MCF 10A (cell line): ENCODE results near the gene ANAPC4. TPM values are rescaled to one million over a fixed set of nuclear protein-coding genes. Genes with fewer than 3 reads are reported as not detected.
"Not testable (repeated sequence)": the region's sequence is repeated elsewhere in the genome, so short reads cannot be mapped to it uniquely, and the experiment has no call there.

Experiments
- BruUV-seq: library from RNA; stranded (reverse); fragments of 400-500 nt; replicated peaks from 2 replicates; lab custom pipeline; 2021; lab: Mats Ljungman, UMichigan
- CTCF ChIA-PET: fragments of 300-600 bp; sonication (Branson Sonifier 250); formaldehyde crosslinking; extraction: SDS; loops from one replicate; lab custom pipeline; 2021; ENCODE audit warnings: antibody characterized with exemption, inconsistent platforms; lab: Yijun Ruan, JAX
- POLR2A ChIA-PET: fragments of 300-600, 350-650 bp; sonication (Branson Sonifier 250); formaldehyde crosslinking; extraction: SDS; loops from one replicate; lab custom pipeline; 2020; ENCODE audit warnings: antibody characterized with exemption, inconsistent platforms; lab: Yijun Ruan, JAX
- DNase-seq: peaks from one replicate; pipeline ENCODE4 v3.0.0-alpha.2; 2018; ENCODE audit not compliant: unreplicated experiment
- H3K27ac Mint-ChIP-seq: one replicate; pipeline ENCODE4 v1.8.0; 2022; ENCODE audit warnings: mild to moderate bottlenecking, low read depth, mixed read lengths; ENCODE audit not compliant: unreplicated experiment
- H3K27me3 Mint-ChIP-seq: one replicate; pipeline ENCODE4 v1.8.0; 2022; ENCODE audit warnings: mixed read lengths; ENCODE audit not compliant: insufficient read depth, unreplicated experiment
- H3K36me3 Mint-ChIP-seq: one replicate; pipeline ENCODE4 v1.8.0; 2022; ENCODE audit warnings: mild to moderate bottlenecking, moderate library complexity, mixed read lengths; ENCODE audit not compliant: insufficient read depth, unreplicated experiment
- H3K4me1 Mint-ChIP-seq: one replicate; pipeline ENCODE4 v1.8.0; 2022; ENCODE audit warnings: mixed read lengths; ENCODE audit not compliant: insufficient read depth, unreplicated experiment
- H3K4me3 Mint-ChIP-seq: one replicate; pipeline ENCODE4 v1.8.0; 2022; ENCODE audit warnings: mild to moderate bottlenecking, moderate library complexity, mixed read lengths; ENCODE audit not compliant: unreplicated experiment
- H3K9me3 Mint-ChIP-seq: one replicate; pipeline ENCODE4 v1.8.0; 2022; ENCODE audit warnings: mixed read lengths; ENCODE audit not compliant: unreplicated experiment
- CTCF ChIP-seq: fragments of 200-600 bp; IDR thresholded peaks from one replicate; pipeline ENCODE4 v1.8.0; 2022; ENCODE audit warnings: antibody characterized with exemption, mild to moderate bottlenecking; ENCODE audit not compliant: unreplicated experiment
- intact Hi-C: fragments of 100-400 bp; cut with micrococcal nuclease; formaldehyde crosslinking; loops from 2 replicates; pipeline ENCODE4 v1.14.1; 2022
- total RNA-seq: library from RNA; stranded (reverse); gene quantifications from 2 replicates; pipeline ENCODE4 v1.2.3, GENCODE V29; 2022

The ANAPC4 gene
- total RNA-seq, 1 experiment from 2014 or later = 20.8 TPM

- Mint-ChIP-seq H3K27me3 (no peaks in the 10 kb centered on the region), H3K4me3 (no peak overlapping the region), H3K9me3 (no peaks in the 10 kb centered on the region), H3K4me1 (no peaks in the 10 kb centered on the region), H3K36me3 (peaks cover 4% of the 10 kb centered on the region), H3K27ac (no peak overlapping the region)
- ChIA-PET CTCF (interaction anchor here (0.6 to 4.5 kb wide), 19 partner anchors 10 to 1310 kb away, joined by 3 to 42 read pairs (median 6); partner anchors contain the start of genes ANAPC4 and ZCCHC4), POLR2A (interaction anchor here (2.1 to 4.5 kb wide), 3 partner anchors 9 to 207 kb away, joined by 6 to 23 read pairs (median 7); partner anchors contain the start of genes ANAPC4, SEPSECS and ZCCHC4)
- no TSS peak for BruUV-seq
- no peak for DNase-seq
- intact Hi-C loops = loop anchor here (1.0 to 10.0 kb wide), 5 partner anchors 56 to 883 kb away; partner anchors contain the start of genes PI4K2B and ZCCHC4
- TF ChIP-seq CTCF = no peak
Measured at GRCh38 chr4:25367877-25368276, 9.2 kb upstream of the ANAPC4 start.

- Mint-ChIP-seq H3K36me3 (peaks cover 4% of the 10 kb centered on the region), H3K4me3 (no peak overlapping the region), H3K4me1 (no peaks in the 10 kb centered on the region), H3K27ac (no peak overlapping the region), H3K9me3 (no peaks in the 10 kb centered on the region), H3K27me3 (no peaks in the 10 kb centered on the region)
- POLR2A ChIA-PET = interaction anchor here (0.8 to 4.5 kb wide), 4 partner anchors 9 to 208 kb away, joined by 3 to 23 read pairs (median 6); partner anchors contain the start of genes ANAPC4, SEPSECS and ZCCHC4
- no peak for DNase-seq
- TF ChIP-seq CTCF = no peak
- intact Hi-C loops = loop anchor here (5.0 to 10.0 kb wide), 2 partner anchors 56 to 884 kb away; partner anchors contain the start of gene ZCCHC4
- BruUV-seq = no TSS peak
- CTCF ChIA-PET = interaction anchor here (0.6 to 4.5 kb wide), 16 partner anchors 9 to 1311 kb away, joined by 3 to 42 read pairs (median 6); partner anchors contain the start of genes ANAPC4 and ZCCHC4
Measured at GRCh38 chr4:25368315-25368714, 8.7 kb upstream of the ANAPC4 start.

- Mint-ChIP-seq H3K27me3 (no peaks in the 10 kb centered on the region), H3K4me3 (no peak overlapping the region), H3K9me3 (no peaks in the 10 kb centered on the region), H3K27ac (no peak overlapping the region), H3K36me3 (no peaks in the 10 kb centered on the region), H3K4me1 (no peaks in the 10 kb centered on the region)
- intact Hi-C loops = no loop called here
- no TSS peak for BruUV-seq
- POLR2A ChIA-PET = no interaction called here
- DNase-seq = no peak
- CTCF ChIA-PET = interaction anchor here (1.4 kb wide), 1 partner anchor 58 kb away, joined by 4 read pairs; the partner anchor contains the start of gene ZCCHC4
- no peak for TF ChIP-seq CTCF
Measured at GRCh38 chr4:25370242-25370641, 6.8 kb upstream of the ANAPC4 start.

- DNase-seq, H3K9me3 Mint-ChIP-seq, intact Hi-C loops, H3K27me3 Mint-ChIP-seq, BruUV-seq, POLR2A ChIA-PET, H3K4me1 Mint-ChIP-seq, H3K36me3 Mint-ChIP-seq, H3K4me3 Mint-ChIP-seq, CTCF ChIA-PET, H3K27ac Mint-ChIP-seq: not testable (repeated sequence)
Measured at GRCh38 chr4:25372549-25372948, 4.5 kb upstream of the ANAPC4 start.
